Measurements from ENCODE around the gene PPP1R3E.

Gene PPP1R3E

GRCh38 chr14:23322568-23323517, 20.2 kb upstream of the PPP1R3E start:
- in situ Hi-C loops (cut with MboI; ENCODE audit: low sequenced_read_pairs): no loop called here

GRCh38 chr14:23321572-23322547, 19.2 kb upstream of the PPP1R3E start:
- in situ Hi-C loops (cut with MboI; ENCODE audit: low sequenced_read_pairs): no loop called here

- in situ Hi-C loops (cut with MboI; ENCODE audit: low sequenced_read_pairs): no loop called here
Measured at GRCh38 chr14:23320584-23321571, 18.2 kb upstream of the PPP1R3E start, which contains the start of gene PABPN1. TSS of gene PABPN1 (plus strand) at chr14:23321457. CDS start at chr14:23321470, 13 bp downstream.

- in situ Hi-C loops (cut with MboI; ENCODE audit: low sequenced_read_pairs): no loop called here
Measured at GRCh38 chr14:23319746-23320583, 17.3 kb upstream of the PPP1R3E start.

- in situ Hi-C loops (cut with MboI; ENCODE audit: low sequenced_read_pairs): no loop called here
Measured at GRCh38 chr14:23316300-23316699, 13.6 kb upstream of the PPP1R3E start.

- in situ Hi-C loops (cut with MboI; ENCODE audit: low sequenced_read_pairs): no loop called here
Measured at GRCh38 chr14:23310546-23310945, 7.9 kb upstream of the PPP1R3E start.

- in situ Hi-C loops (cut with MboI; ENCODE audit: low sequenced_read_pairs): no loop called here
Measured at GRCh38 chr14:23308721-23309445, 6.2 kb upstream of the PPP1R3E start.

- in situ Hi-C loops (cut with MboI; ENCODE audit: low sequenced_read_pairs): no loop called here
Measured at GRCh38 chr14:23307687-23308644, 5.3 kb upstream of the PPP1R3E start.

- in situ Hi-C loops (cut with MboI; ENCODE audit: low sequenced_read_pairs): no loop called here
Measured at GRCh38 chr14:23307146-23307530, 4.5 kb upstream of the PPP1R3E start.

- in situ Hi-C loops (cut with MboI; ENCODE audit: low sequenced_read_pairs): no loop called here
Measured at GRCh38 chr14:23306412-23307145, 3.9 kb upstream of the PPP1R3E start, which contains the start of gene BCL2L2. TSS of gene BCL2L2 (plus strand) at chr14:23306833. CDS start at chr14:23307768, 935 bp downstream.

GRCh38 chr14:23301969-23302289, 730 bp downstream of the PPP1R3E start:
- in situ Hi-C loops (cut with MboI; ENCODE audit: low sequenced_read_pairs): no loop called here

GRCh38 chr14:23301288-23301968, 1.2 kb downstream of the PPP1R3E start:
- in situ Hi-C loops (cut with MboI; ENCODE audit: low sequenced_read_pairs): no loop called here

GRCh38 chr14:23300687-23301223, 1.9 kb downstream of the PPP1R3E start:
- in situ Hi-C loops (cut with MboI; ENCODE audit: low sequenced_read_pairs): no loop called here

- in situ Hi-C loops (cut with MboI; ENCODE audit: low sequenced_read_pairs): no loop called here
Measured at GRCh38 chr14:23299986-23300686, 2.5 kb downstream of the PPP1R3E start.

GRCh38 chr14:23299211-23299957, 3.3 kb downstream of the PPP1R3E start:
- in situ Hi-C loops (cut with MboI; ENCODE audit: low sequenced_read_pairs): no loop called here
